Activated T-cell treated with anti-CD3 and anti-CD28 coated beads, Interleukin-2, amount 50 U/mL, for 1 hour (primary cell): Measurements from ENCODE around the gene TREH.
"Not testable (repeated sequence)": the region's sequence is repeated elsewhere in the genome, so short reads cannot be mapped to it uniquely, and the experiment has no call there.

Source experiments
- DNase-seq: peaks from one replicate; pipeline ENCODE4 v3.0.0-alpha.2; 2020

TREH gene

GRCh38 chr11:118627566-118627965, 51.9 kb downstream of the TREH start:
- DNase-seq, result no peak

GRCh38 chr11:118625976-118626375, 53.5 kb downstream of the TREH start:
- DNase-seq, result no peak

GRCh38 chr11:118625036-118625690, 54.3 kb downstream of the TREH start:
- no peak for DNase-seq

- DNase-seq, result no peak
Observed at GRCh38 chr11:118623269-118623655, 56.2 kb downstream of the TREH start.

- no peak for DNase-seq
Observed at GRCh38 chr11:118622376-118623268, 56.8 kb downstream of the TREH start.

- no peak for DNase-seq
Observed at GRCh38 chr11:118621784-118622375, 57.6 kb downstream of the TREH start.

GRCh38 chr11:118621071-118621783, 58.2 kb downstream of the TREH start:
- DNase-seq, result no peak

GRCh38 chr11:118620529-118621070, 58.9 kb downstream of the TREH start:
- no peak for DNase-seq

- no peak for DNase-seq
Observed at GRCh38 chr11:118619444-118620197, 59.8 kb downstream of the TREH start.

- no peak for DNase-seq
Observed at GRCh38 chr11:118618991-118619375, 60.5 kb downstream of the TREH start.

- DNase-seq, result no peak
Observed at GRCh38 chr11:118618115-118618990, 61.1 kb downstream of the TREH start.

- no peak for DNase-seq
Observed at GRCh38 chr11:118615976-118616371, 63.5 kb downstream of the TREH start.

GRCh38 chr11:118615282-118615975, 64.0 kb downstream of the TREH start:
- no peak for DNase-seq

- DNase-seq, result no peak
Observed at GRCh38 chr11:118614511-118614910, 64.9 kb downstream of the TREH start.

- no peak for DNase-seq
Observed at GRCh38 chr11:118612378-118612777, 67.1 kb downstream of the TREH start.

- DNase-seq, result not testable (repeated sequence)
Observed at GRCh38 chr11:118611433-118611795, 68.0 kb downstream of the TREH start.

GRCh38 chr11:118610773-118611432, 68.5 kb downstream of the TREH start:
- peak; percentile 92 for DNase-seq

GRCh38 chr11:118610225-118610772, 69.2 kb downstream of the TREH start:
- DNase-seq, result no peak

- peak; percentile 58 for DNase-seq
Observed at GRCh38 chr11:118609380-118610224, 69.8 kb downstream of the TREH start.
